GM18858 (cell line): ENCODE results near the gene CTCFL.

ENCODE experiments used
- ATAC-seq: cut with Tn5 transposase; IDR thresholded peaks from one replicate; pipeline ENCODE4 v1.9.1; 2021; ENCODE audit not compliant: unreplicated experiment

CTCFL gene

DNA sequence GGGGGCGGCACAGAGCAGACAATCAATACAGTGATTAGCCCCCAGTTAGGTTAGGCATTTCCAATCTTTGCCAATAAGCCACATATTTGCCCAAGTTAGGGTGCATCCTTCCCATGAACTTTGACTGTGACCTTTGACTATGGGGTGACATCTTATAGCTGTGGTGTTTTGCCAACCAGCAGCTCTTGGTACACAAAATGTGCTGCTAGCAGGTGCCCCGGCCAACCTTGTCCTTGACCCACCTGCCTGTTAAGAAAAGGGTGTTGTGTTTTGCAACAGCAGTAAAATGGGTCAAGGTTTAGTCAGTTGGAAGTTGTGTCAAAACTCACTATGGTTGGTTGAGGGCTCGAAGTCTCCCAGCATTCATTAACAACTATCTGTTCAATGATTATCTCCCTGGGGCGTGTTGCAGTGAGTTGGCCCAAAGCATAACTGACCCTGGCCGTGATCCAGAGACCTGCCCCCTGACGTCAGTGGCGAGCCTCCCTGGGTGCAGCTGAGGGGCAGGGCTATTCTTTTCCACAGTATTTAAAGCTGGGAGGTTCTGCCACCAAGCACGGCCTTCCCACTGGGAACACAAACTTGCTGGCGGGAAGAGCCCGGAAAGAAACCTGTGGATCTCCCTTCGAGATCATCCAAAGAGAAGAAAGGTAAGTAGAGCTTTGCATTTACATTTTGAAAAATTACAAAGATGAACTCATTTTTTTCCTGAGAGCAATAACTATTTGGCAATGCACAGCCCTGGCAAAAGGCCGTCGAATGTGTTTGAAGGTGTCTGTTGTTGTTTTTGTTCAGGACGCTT lies 35.8 kb upstream of the CTCFL start, which contains the start of gene PCK1:
TSS of gene PCK1 (plus strand) at position 557 of the 802 bp plus-strand sequence. CDS start 302 bp downstream, outside the sequence.
- no peak for ATAC-seq

DNA sequence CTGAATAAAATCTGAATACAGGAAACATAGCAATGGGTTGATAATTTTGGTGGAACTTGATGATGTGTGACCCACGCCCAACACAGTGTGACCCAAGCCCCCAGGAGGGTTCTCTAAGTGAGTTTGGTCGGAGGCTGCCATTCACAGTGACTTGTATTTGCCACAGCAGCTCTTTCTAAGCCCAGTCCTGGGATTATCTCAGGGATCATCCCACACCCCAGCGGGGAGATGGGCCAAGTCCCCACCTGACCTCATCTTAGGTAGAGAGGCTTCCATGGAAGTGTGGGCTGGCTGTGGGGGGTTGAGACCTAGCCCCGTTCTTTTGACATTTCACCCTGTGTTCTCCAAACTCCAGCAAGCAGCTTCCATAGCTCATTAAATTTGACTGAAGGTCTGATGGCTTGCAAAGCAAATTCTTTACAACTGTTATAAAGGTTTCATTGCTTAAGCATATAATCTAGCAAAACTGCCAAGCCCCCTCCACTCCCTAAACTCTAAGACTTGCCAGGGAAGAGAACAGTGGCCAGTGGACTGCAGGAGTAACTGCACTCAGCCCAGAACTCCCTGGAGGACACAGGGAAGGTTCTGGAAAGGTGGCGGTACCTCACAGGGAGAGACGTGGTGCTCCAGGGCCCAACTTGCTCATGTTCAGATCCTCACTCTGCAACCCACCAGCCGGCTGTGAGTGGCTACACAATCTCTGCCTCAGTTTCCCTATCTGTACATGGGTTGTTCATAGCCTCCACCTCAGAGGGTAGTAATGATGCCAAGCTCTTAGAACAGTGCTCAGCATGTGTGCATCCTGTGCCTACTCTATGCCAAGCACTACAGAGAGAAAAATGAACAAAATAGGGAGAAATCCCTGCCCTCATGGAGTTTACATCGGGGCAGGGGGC lies 35.0 kb upstream of the CTCFL start:
- ATAC-seq: no peak

DNA sequence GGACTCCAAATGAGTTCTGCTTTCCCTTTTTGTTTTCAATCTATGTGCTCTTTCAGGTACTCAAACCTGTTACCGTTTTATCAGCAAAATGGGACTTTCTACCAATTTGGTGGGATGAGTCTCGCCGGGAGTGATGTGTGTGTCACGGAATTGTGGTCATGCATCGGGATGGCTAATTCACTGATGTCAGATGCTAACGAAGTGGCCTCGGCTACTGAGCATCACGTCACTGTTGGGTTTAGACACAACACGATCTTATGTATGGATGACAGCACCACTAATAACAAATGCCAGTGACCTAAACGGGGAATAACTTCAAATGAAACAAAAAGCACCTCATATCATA lies 34.3 kb upstream of the CTCFL start:
- no peak for ATAC-seq

DNA sequence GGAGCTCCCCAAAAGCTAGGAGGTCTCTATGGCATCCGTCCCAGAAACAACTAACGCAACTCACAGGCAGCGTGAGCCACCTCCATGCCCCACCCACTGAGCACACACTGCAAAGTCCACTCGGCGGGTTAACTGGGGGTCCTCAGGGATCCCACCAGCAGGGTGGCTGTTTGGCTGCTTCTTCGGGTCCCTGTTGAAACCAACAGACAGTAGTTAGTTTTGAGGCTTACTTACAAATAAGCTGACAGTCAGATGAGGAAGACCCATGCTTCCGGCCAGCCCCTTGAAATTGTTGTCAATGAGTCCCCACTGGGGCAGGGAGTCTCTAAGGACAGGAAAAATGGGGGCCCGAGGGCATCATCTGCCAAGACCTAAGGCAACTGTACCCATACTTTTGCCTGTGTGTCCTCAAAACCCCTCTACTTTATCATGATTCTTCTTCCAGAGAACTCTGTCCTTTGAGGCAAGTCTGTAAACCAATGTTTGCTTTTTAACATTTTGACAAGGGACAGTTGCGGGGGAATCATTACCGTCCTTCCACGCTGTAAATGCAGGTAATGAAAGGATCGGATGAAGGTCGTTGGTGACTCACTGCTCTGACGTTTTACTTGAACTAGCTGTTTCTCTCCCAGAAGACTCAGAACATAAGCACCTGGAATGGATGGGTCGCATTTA lies 33.8 kb upstream of the CTCFL start:
- no peak for ATAC-seq

DNA sequence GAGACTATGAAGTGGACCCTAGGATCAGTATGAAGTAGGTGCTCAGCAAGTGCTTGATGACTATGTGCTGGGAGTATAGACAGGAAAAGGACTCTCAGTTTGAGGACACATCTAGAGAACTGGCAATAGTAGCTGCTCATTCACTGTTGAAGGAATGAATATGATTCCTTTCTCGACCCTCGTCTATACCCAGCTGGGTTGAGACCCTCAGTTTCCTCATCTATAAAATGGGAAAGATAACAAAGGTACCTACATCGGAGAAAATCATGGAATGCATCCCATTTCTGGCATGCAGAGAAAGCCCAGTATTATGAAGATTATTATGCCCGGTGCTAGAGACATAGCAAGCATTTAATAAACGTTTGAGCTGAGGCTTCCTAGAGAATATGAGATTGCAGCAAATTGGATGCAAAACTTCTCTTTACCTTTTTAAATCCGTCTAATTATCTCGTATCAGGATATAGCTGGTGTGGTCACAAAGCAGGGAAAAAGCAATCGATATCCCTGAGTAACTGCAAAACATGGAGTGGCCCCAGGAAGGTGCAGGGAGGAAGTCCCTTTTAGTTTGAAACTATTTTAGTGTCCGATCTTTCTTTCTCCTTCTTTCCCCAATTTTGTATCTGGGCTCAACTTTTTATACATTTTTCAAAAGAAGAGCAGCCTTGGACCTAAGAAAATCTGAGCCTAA lies 33.1 kb upstream of the CTCFL start:
- ATAC-seq: no peak

DNA sequence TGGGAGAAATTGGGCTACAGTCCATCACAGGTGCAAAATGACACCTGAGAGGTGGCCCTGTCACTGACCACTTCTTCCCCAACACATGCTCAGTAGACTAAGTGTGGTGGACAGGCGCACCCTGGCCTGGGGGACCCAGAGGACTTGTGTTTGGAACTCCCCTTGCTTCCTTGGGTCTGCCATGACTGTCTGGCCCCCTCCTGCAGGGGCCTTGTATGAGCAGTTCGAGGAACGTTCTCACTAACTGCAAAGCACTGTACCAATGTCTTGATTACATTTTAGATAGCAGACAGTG lies 32.0 kb upstream of the CTCFL start:
- no peak for ATAC-seq

DNA sequence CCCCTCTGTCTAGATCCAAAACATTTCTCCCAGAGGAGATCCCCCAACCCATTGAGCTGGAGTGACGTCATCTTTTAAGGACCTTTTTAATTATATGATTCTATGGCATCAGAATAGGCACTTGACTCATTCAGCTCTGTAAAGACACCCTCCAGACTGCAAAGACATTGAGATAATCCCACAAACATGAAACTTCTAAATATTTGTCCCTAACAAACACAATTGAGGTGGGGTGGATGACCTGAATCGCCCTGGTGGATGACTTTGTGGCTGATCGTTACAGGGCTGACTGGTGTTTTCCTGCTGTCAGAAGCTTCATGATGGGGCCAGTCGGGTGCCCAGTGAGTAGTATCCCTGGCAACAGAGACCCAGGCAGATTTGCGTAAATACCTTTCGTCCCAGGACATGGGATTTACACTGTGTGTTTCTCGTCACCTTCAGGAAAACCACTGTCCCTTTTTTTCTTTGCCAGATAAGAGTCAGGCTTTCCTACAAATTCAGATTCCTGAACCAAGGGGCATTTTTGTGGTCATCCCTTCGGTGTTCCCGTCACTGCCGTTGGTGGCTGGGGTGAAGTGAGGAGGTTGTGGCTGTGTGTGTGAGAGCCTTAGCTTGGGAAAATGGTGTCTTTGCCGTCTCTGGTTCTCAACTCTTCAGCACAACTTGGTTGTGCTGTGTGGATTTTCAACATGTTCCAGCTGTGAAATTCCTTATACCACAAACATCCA lies 30.7 kb upstream of the CTCFL start:
- no peak for ATAC-seq

DNA sequence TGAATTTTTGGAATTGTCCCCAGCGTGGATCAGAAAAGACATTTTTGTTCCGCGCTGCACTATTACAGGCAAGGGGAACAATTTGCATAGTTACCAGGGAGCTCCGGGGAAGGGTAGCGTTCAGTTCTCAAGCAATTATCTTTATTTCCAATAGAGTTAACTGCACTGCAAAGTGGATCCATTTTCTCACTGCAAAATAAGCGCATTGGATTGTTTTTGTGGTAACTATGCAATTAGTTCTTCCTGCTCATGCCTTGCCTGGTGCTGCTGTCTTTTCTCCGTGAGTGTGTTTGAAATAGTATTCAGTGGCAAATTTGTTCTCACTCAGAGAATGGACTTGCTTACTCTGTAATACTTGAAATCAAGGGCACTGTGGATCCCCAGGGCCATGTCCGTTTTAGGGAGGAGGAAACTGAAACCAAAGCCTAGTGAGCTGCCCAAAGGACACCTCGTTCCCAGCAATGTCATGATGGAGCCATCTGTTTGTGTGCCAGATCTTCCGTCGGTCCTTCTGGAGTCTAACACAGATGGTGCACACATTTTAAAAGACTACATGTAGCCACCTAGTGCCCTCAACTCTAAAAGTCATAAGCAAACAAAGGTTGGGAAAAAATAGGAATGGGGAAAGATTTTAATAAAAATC lies 28.6 kb upstream of the CTCFL start:
- ATAC-seq: no peak

DNA sequence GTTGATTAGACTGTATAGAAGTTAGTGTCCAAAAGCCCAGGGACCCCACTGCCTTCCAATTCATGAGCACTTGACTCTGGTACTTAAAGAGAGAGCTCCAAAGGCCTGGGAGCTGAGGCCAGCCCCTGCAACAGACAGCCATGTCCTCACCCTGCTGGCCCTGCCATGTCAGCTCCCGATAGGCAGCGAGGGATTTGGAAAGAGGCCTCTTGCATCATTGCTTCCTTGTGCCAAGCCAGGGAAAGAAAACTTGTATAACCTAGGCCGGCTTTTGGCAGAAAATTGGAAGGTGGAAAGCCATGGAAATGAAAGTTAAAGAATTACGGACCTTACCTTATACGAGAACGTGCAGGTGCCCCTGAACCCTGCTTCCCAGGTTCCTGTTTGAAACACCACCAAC lies 27.5 kb upstream of the CTCFL start:
- no peak for ATAC-seq

DNA sequence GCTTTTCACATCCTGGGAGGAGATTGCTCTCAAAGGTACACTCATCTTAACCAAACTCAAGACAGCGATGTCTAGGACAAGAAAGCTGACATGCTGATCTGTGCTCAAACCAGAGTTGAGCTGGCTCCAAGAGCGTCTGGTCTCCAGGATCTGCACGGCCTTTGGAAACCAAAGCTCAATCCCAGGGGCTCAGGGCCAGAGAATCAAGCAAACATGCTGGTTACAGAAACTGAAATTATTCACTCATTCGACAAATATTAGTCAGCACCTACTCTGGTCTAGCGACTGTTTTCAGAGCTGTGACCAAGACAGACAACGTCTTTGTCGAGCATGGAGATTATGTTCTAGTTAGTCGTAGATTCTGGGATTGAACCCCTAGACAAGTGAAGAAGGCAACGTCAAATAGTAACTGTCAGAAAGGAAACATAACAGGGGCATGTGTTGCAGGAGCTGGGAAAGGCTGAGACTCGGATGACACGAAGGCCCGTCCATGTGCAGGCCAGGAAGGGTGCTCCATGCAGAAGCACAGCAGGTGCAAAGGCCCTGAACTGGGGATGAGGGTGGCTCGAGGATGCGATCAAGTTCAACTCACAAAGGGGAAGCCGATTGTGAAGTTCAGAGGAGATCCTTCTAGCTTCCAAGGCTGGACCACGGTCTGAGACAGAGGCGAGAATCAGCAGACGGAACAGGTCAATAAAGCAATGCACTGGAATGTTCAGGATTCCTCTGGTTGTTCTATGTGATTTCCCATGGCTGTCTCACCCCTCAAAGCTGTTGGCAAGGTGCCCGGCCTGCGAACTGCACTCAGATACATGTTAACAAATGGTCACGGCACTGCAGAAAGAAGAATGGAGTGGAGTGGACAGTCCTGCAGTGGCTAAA lies 23.5 kb upstream of the CTCFL start:
- no peak for ATAC-seq

DNA sequence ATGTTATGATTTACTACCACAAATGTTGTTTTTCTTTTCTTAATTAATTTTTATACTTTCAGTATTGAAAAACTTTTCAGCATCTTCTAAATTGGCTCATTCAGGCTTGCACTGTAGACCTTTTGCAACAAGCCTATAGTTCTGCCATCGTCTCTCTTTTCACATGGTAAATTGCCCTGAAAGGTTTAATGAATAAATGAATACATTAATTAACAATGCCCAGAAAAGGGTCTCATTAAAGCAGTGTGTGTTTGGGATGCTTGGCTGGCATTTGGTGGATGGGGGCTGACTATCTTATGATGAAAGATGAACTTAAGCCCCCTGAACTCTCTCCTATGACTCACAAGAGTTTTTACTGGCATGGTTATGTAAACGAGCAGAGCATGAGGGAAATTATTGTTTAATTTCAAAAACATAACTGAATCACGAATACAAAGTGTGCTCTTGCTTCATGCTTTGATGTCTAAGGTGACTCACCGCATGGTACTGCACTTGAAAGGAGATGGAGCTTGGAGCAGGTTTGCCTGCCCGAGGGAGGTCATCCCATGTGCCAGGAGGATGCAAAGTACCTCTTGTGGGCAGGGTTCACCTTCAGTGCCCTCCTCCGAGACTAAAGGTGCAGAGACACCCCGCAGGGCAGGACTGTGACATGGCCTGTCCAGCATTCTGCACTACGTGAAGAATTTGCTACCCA lies 22.2 kb upstream of the CTCFL start:
- ATAC-seq: no peak

DNA sequence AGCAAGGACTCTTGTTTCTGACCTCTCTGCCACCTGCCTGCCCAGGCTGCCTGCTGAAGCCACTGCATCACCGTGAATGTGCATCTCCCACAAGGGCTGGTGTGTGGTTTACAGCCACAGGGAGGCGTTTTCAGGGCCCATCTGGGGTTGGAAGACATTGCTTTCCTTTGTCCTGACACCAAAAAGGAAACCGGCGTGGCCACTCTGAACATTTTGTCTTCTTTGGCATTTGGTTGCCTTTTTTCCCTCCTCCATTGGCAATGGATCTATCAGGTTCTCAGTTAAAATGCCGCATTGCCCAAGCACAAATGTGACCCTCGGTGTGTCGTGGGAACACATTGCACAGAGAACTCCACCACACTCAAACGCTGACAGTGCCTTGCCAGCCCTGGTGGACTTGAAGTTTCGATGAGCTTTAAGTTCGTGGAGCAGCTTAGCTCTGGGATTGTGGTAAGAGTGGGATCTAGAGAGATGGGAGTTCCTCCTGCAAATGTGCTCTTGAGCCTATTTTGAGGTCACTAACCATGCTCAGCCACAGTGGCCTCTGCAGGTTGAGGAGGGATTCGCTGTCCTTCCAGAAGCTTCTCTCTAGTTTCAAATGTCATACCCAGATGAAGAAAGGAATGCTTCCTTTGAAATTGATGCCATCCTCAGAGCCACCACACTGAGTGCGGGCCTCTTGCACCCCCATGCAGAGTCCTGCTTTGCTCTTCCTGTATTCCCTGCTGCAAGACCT lies 21.2 kb upstream of the CTCFL start:
- ATAC-seq: no peak

DNA sequence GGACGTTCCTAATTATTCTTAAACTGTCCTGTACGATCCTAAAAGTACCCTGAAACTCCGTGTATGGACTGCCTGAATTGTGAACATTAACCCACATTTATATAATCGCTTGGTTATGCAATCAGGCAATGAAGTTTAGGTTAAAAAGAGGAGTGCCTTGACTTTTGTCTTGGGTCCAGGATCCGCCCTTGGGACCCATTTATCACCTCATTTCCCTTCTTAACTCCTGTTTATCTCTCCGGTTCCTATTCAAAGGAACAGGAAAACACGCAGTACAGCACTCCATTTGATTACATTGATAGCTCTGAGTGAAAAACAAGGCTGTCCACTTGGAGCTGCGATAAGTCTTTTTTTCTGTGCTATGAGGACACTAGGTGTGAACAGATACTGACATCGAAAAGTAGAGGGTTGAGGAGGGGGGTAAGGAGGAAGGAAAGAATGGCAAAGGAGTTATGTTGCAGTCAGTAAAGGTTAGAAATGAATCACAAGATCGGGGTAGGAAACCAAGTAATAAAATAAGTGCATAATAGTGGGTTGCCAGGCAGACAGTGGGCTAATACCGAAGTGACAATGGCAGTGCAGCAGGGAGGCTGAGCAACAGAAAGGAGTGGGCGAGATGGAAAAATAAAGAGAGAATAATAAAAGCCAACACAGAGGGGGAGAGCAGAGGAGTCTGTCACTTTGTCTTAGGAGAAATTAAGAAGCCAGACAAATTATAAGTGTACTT lies 20.1 kb upstream of the CTCFL start:
- no peak for ATAC-seq

DNA sequence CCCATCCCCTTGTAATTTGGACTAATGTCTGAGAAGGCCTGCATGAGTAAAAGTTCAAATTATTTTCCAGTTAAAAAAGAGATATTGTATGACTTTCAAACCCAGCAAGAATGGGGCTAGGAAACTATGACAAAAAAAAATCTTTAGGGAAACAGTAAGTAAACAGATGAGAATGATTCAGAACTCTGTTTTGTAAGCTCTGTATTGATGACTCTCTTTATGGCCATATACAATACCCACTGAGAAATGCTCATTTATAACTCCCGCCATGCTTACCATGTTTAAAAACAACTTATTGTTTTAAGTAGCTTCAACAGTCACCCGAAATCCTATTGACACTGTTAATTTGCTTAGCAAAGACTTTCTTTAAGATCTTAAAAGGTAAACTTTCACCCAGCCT lies 18.8 kb upstream of the CTCFL start:
- ATAC-seq: no peak

DNA sequence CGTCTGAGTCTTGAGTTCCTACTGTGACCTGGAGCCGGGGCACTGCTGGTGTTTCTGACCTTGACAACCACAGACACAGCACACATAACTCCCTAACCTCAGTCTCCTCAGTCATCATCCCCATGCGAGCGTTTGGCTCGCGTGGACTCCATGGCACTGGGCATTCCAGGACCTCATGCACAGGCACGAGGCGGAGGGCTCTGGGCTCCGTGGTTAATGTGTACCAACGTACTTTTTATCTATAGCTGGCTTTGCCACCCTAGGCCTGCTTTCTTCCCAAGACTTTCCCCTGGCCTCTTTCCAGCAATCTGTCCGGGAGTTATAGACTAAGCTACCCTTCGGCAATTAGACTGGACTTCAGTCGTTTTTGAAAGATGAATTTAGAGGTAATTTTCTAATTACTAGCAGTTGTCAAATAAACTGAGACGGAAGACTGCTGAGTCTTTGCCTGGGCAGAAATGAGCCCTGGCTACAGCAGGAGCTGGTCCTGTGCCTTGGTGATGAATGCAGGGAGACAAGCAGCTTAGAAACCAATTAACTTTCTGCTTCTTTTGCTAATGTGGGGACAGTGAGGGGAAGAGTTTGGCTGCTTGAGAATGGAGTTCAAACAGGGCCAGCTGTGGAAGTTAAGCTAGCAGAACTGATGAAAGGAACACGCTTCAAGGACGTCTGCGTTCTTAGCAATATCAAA lies 16.1 kb upstream of the CTCFL start:
- ATAC-seq: no peak

DNA sequence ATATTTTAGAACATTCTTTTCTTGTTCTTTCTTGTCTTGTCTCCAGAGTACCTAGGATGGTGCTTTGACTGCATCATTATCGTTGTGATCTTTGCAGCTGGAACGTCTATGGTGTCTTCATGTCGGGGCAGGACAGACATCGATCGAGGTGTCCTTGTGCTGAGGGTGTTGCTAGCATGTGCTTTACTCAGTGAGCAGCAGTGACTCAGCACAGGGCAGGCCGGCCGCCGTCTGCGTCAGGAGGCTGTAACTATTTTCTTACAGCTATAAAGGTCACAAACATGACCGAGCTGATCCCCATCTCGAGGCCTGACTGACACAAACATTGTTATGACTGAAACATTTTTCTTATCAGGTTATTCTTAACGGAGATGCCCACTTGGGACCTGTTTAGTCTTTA lies 14.9 kb upstream of the CTCFL start:
- no peak for ATAC-seq

DNA sequence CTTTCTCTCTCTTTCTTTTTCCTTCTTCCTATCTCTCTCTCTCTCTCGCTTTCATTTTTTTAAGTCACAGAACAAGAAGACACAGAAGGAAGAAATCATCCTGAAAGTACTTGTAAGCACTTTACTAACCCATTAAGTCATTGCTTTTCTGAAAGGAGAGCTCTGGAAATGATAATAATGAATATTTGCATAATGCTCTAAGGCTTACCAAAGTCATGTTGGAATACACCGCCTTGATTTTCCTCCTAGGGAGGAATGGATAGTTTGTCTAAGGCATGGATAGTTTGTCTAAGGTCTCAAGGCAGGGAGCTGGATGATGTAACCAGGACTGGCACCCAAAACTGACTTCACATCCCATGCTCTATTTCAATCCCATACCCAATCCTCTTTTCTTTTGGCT lies 12.9 kb upstream of the CTCFL start:
- ATAC-seq: no peak
